Esophagus muscularis mucosa (tissue), 4 donors: ENCODE data around the gene IAH1. TPM values are rescaled to one million over a fixed set of nuclear protein-coding genes. Genes with fewer than 3 reads are reported as not detected.

Experiments
- DNase-seq: peaks from one replicate; pipeline ENCODE4 v3.0.0-alpha.2; 2017; ENCODE audit errors: extremely low spot score
- H3K27ac ChIP-seq, 4 donors: fragments of 200-600 bp; sonication (generic); replicated peaks in 1 of 4; 1 replicate in 3 of 4; 2 replicates in 1 of 4; pipeline ENCODE4 v1.5.1; 2016 to 2019; ENCODE audit warnings: mild to moderate bottlenecking in 1 of 4
- H3K27me3 ChIP-seq, 4 donors: fragments of 200-600 bp; sonication (generic); one replicate each; pipeline versions ENCODE4 v1.5.1 to v1.6.0; 2016 to 2019
- H3K36me3 ChIP-seq, 4 donors: fragments of 200-600 bp; sonication (generic); one replicate each; pipeline ENCODE4 v1.5.1; 2016 to 2019
- H3K4me1 ChIP-seq, 4 donors: fragments of 200-600 bp; sonication (generic); one replicate each; pipeline ENCODE4 v1.5.1; 2016 to 2019
- H3K4me3 ChIP-seq, 4 donors: fragments of 200-600 bp; sonication (generic); 1 replicate in 2 of 4; 2 replicates in 2 of 4; pipeline ENCODE4 v1.5.1; 2016 to 2019; ENCODE audit warnings: mild to moderate bottlenecking in 4 of 4, moderate library complexity in 1 of 4
- H3K9me3 ChIP-seq, 4 donors: fragments of 200-600 bp; sonication (generic); 1 replicate in 3 of 4; 2 replicates in 1 of 4; pipeline ENCODE4 v1.5.1; 2016 to 2019
- EP300 ChIP-seq: sonication (generic); formaldehyde crosslinking; IDR thresholded peaks from one replicate; pipeline ENCODE4 v1.6.1; 2017; ENCODE audit warnings: antibody characterized with exemption
- POLR2A ChIP-seq: fragments of 450-650 bp; IDR thresholded peaks from one replicate; pipeline ENCODE4 v1.6.1; 2017; ENCODE audit warnings: antibody characterized with exemption, moderate library complexity, mild to moderate bottlenecking, low read depth
- POLR2AphosphoS5 ChIP-seq, 2 donors: sonication (generic); formaldehyde crosslinking; IDR thresholded peaks; one replicate each; pipeline ENCODE4 v1.6.1; 2017; ENCODE audit warnings: antibody characterized with exemption in 2 of 2
- WGBS: methylation state at CpG from one replicate; pipeline ENCODE4 v1.1.5; 2018; 5-methylcytosine and 5-hydroxymethylcytosine counted together
- intact Hi-C: fragments of 100-400 bp; cut with DNase I; formaldehyde crosslinking; loops from one replicate; pipeline ENCODE4 v1.15.1; 2023
- total RNA-seq, 4 donors: library from RNA; depleted of rRNA; stranded (reverse); fragments of >200 nt; gene quantifications; one replicate each; pipeline versions ENCODE4 v1.1.0 to v1.2.1, GENCODE V29; 2016
- TF ChIP-seq, protein P1 (sequence below), 3 experiments: fragments of 200-600 bp in 2 of 3; fragments of 450-650 bp in 1 of 3; sonication (generic) in 2 of 3; IDR thresholded peaks; one replicate each; pipeline ENCODE4 v1.5.1; 2017 to 2019; ENCODE audit warnings: antibody characterized with exemption in 3 of 3, mild to moderate bottlenecking in 2 of 3, moderate library complexity in 1 of 3

Gene IAH1
- total RNA-seq, 4 donors from 2014 or later: 53.0 to 101 (median 66.8) TPM

- H3K27ac ChIP-seq: no peak overlapping the region
- TF ChIP-seq POLR2AphosphoS5 (IDR thresholded peaks at IDR 0.05) (no peak), POLR2A (no peak), EP300 (no peak)
- TF ChIP-seq, protein P1, sequence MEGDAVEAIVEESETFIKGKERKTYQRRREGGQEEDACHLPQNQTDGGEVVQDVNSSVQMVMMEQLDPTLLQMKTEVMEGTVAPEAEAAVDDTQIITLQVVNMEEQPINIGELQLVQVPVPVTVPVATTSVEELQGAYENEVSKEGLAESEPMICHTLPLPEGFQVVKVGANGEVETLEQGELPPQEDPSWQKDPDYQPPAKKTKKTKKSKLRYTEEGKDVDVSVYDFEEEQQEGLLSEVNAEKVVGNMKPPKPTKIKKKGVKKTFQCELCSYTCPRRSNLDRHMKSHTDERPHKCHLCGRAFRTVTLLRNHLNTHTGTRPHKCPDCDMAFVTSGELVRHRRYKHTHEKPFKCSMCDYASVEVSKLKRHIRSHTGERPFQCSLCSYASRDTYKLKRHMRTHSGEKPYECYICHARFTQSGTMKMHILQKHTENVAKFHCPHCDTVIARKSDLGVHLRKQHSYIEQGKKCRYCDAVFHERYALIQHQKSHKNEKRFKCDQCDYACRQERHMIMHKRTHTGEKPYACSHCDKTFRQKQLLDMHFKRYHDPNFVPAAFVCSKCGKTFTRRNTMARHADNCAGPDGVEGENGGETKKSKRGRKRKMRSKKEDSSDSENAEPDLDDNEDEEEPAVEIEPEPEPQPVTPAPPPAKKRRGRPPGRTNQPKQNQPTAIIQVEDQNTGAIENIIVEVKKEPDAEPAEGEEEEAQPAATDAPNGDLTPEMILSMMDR (IDR thresholded peaks at IDR 0.05): no peak
- intact Hi-C loops: no loop called here
- no peaks in the 10 kb centered on the region for H3K4me1 ChIP-seq
- peaks cover 26 to 88% (median 69%) of the 10 kb centered on the region in 4 donors for H3K36me3 ChIP-seq
- H3K4me3 ChIP-seq: no peak overlapping the region
- no peaks in the 10 kb centered on the region for H3K9me3 ChIP-seq
- H3K27me3 ChIP-seq: no peaks in the 10 kb centered on the region
- no peak for DNase-seq
- 94% methylated on average over 1 of the region's 1 CpG for WGBS
Measured at GRCh38 chr2:9451231-9451630, 23.1 kb upstream of the IAH1 start.

- no peak for DNase-seq
- peaks cover 14 to 67% (median 43%) of the 10 kb centered on the region in 4 donors for H3K36me3 ChIP-seq
- no peak overlapping the region for H3K4me3 ChIP-seq
- no peaks in the 10 kb centered on the region for H3K27me3 ChIP-seq
- intact Hi-C loops: no loop called here
- TF ChIP-seq POLR2AphosphoS5 (IDR thresholded peaks at IDR 0.05) (no peak), POLR2A (no peak), EP300 (no peak)
- TF ChIP-seq, protein P1 (IDR thresholded peaks at IDR 0.05): no peak
- H3K4me1 ChIP-seq: peaks cover 0 to 14% (median 9%) of the 10 kb centered on the region in 4 donors
- 93% methylated on average over 3 of the region's 3 CpGs for WGBS
- H3K9me3 ChIP-seq: no peaks in the 10 kb centered on the region
- H3K27ac ChIP-seq: no peak overlapping the region
Measured at GRCh38 chr2:9460441-9461017, 13.8 kb upstream of the IAH1 start.

DNA sequence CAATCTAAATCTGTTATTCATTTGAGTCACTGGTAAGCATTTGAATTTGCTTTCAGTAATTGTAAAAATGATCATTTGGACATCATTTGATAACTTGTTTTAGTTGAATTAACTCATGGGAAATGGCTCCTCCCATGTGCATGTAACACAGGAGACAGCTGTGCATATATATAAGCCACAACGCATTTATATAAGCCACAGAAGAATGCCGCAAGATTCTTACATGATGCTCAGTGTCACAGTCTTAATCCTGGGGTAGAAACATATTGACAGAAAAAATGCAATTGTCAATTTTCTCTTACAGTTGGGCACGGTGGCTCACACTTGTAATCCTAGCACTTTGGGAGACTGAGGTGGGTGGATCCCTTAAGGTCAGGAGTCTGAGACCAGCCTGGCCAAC lies 13.3 kb upstream of the IAH1 start:
- Histone ChIP-seq H3K9me3 (no peaks in the 10 kb centered on the region), H3K4me1 (peaks cover 0 to 14% (median 9%) of the 10 kb centered on the region in 4 donors), H3K36me3 (peaks cover 14 to 66% (median 43%) of the 10 kb centered on the region in 4 donors), H3K27ac (no peak overlapping the region), H3K27me3 (no peaks in the 10 kb centered on the region), H3K4me3 (no peak overlapping the region)
- intact Hi-C loops: no loop called here
- 96% methylated on average over 3 of the region's 3 CpGs for WGBS
- no peak for TF ChIP-seq POLR2AphosphoS5 (IDR thresholded peaks at IDR 0.05)
- TF ChIP-seq, protein P1 (IDR thresholded peaks at IDR 0.05): no peak
- DNase-seq: no peak

GRCh38 chr2:9462313-9462712 lies 12.0 kb upstream of the IAH1 start:
- DNase-seq: no peak
- Histone ChIP-seq H3K9me3 (no peaks in the 10 kb centered on the region), H3K27ac (no peak overlapping the region), H3K36me3 (peaks cover 9 to 58% (median 38%) of the 10 kb centered on the region in 4 donors), H3K4me1 (peaks cover 0 to 14% (median 9%) of the 10 kb centered on the region in 4 donors), H3K4me3 (no peak overlapping the region), H3K27me3 (no peaks in the 10 kb centered on the region)
- intact Hi-C loops: no loop called here
- WGBS: 82% methylated on average over 5 of the region's 5 CpGs
- TF ChIP-seq, protein P1 (IDR thresholded peaks at IDR 0.05): no peak
